ENCODE results near the gene MUS81.
A peak's percentile ranks its signal among the peaks of the same experiment; 100 is the strongest.
"Not testable (repeated sequence)": the region's sequence is repeated elsewhere in the genome, so short reads cannot be mapped to it uniquely, and the experiment has no call there.

Gene MUS81

GRCh38 chr11:65873318-65874156 lies 13.3 kb downstream of the MUS81 start:
- DNase-seq = peak; percentile 87

GRCh38 chr11:65879617-65880016 lies 19.4 kb downstream of the MUS81 start, which contains the start of gene CTSW:
Gene CTSW (plus strand): TSS chr11:65879837. CDS start chr11:65879855, 18 bp downstream.
- DNase-seq = no peak

- no peak for DNase-seq
These were observed 19.8 kb downstream of the MUS81 start for GRCh38 chr11:65880027-65880426.

GRCh38 chr11:65880844-65881421 lies 20.7 kb downstream of the MUS81 start:
- DNase-seq = no peak

GRCh38 chr11:65882120-65883057 lies 22.2 kb downstream of the MUS81 start:
- no peak for DNase-seq

- no peak for DNase-seq
These were observed 23.0 kb downstream of the MUS81 start for GRCh38 chr11:65883058-65883761.

- DNase-seq = no peak
These were observed 23.8 kb downstream of the MUS81 start for GRCh38 chr11:65883786-65884715.

- DNase-seq = peak; percentile 53
These were observed 24.5 kb downstream of the MUS81 start for GRCh38 chr11:65884716-65885092.

GRCh38 chr11:65885231-65885630 lies 25.0 kb downstream of the MUS81 start:
- no peak for DNase-seq

GRCh38 chr11:65885808-65886536 lies 25.7 kb downstream of the MUS81 start:
- no peak for DNase-seq

- DNase-seq = no peak
These were observed 26.8 kb downstream of the MUS81 start for GRCh38 chr11:65886826-65887722.

- no peak for DNase-seq
These were observed 27.5 kb downstream of the MUS81 start for GRCh38 chr11:65887723-65888162.

- DNase-seq = peak; percentile 96
These were observed 28.1 kb downstream of the MUS81 start, which contains the start of gene FIBP for GRCh38 chr11:65888163-65888814. Gene FIBP (minus strand): TSS chr11:65888471. CDS start chr11:65888418, 53 bp downstream.

- DNase-seq = peak; percentile 93
These were observed 30.3 kb downstream of the MUS81 start, which contains the start of gene CCDC85B for GRCh38 chr11:65890324-65891218. Gene CCDC85B (plus strand): TSS chr11:65890673. CDS start chr11:65890784, 111 bp downstream.

- no peak for DNase-seq
These were observed 31.2 kb downstream of the MUS81 start for GRCh38 chr11:65891219-65892136.

- not testable (repeated sequence) for DNase-seq
These were observed 31.9 kb downstream of the MUS81 start for GRCh38 chr11:65892137-65892540.

All from NCI-H510A treated with DMSO at 0.1 percent for 48 hours (cell line).